HL-60 (cell line): Measurements from ENCODE around the gene CNIH3.
"Not testable (repeated sequence)": the region's sequence is repeated elsewhere in the genome, so short reads cannot be mapped to it uniquely, and the experiment has no call there.

Experiments used
- CTCF ChIP-seq: IDR thresholded peaks from one replicate; pipeline ENCODE4 v1.5.1; 2011; ENCODE audit warnings: low read length, control low read depth, inconsistent platforms; ENCODE audit not compliant: insufficient read depth
- REST ChIP-seq: IDR thresholded peaks from 2 replicates; pipeline ENCODE4 v1.6.1; 2012; ENCODE audit warnings: low read depth; ENCODE audit not compliant: insufficient replicate concordance

GRCh38 chr1:224686140-224686539 is 70.0 kb downstream of the CNIH3 start:
- not testable (repeated sequence) for TF ChIP-seq CTCF, REST
